ENCODE measurements around the gene KSR2. TPM values are rescaled to one million over a fixed set of nuclear protein-coding genes. Genes with fewer than 3 reads are reported as not detected.

Gene KSR2
- total RNA-seq, 1 donor from 2014 or later = 0.30 TPM

- Histone ChIP-seq H2AFZ (replicated peaks) (no peak overlapping the region), H3F3A (ENCODE audit: low read depth) (no peaks in the 10 kb centered on the region), H3K79me2 (ENCODE audit: low read depth) (no peaks in the 10 kb centered on the region), H3K9me3 (ENCODE audit: low read depth) (no peaks in the 10 kb centered on the region), H3K27me3 (no peaks in the 10 kb centered on the region), H3K4me1 (no peaks in the 10 kb centered on the region), H3K4me2 (no peak overlapping the region), H3K36me3 (no peaks in the 10 kb centered on the region), H3K4me3 (no peak overlapping the region), H3K9ac (no peak overlapping the region), H4K20me1 (ENCODE audit: low read depth) (no peaks in the 10 kb centered on the region), H3K27ac (no peak overlapping the region)
- no peak for DNase-seq (ENCODE audit: low spot score)
- Mint-ChIP-seq H3K36me3 (no peaks in the 10 kb centered on the region), H3K4me3 (no peak overlapping the region), H3K4me1 (peaks cover 15% of the 10 kb centered on the region), H3K27ac (no peak overlapping the region), H3K9me3 (no peaks in the 10 kb centered on the region), H3K27me3 (ENCODE audit: insufficient read depth, low read depth) (peaks cover 4% of the 10 kb centered on the region)
- TF ChIP-seq EZH2phosphoT487 (IDR thresholded peaks at IDR 0.05) (no peak), EZH2 (IDR thresholded peaks at IDR 0.05) (no peak), CTCF (IDR thresholded peaks at IDR 0.05) (no peak)
Measured at GRCh38 chr12:117469883-117470483, 498.8 kb downstream of the KSR2 start.

- no peak overlapping the region for H3K4me3 Mint-ChIP-seq
- Histone ChIP-seq H3K79me2 (ENCODE audit: low read depth) (no peaks in the 10 kb centered on the region), H3K36me3 (no peaks in the 10 kb centered on the region), H3K9me3 (ENCODE audit: low read depth) (no peaks in the 10 kb centered on the region), H3K27ac (no peak overlapping the region), H3F3A (ENCODE audit: low read depth) (no peaks in the 10 kb centered on the region), H3K9ac (no peak overlapping the region), H3K4me1 (no peaks in the 10 kb centered on the region), H3K4me3 (no peak overlapping the region), H3K4me2 (no peak overlapping the region), H2AFZ (replicated peaks) (no peak overlapping the region), H4K20me1 (ENCODE audit: low read depth) (no peaks in the 10 kb centered on the region), H3K27me3 (no peaks in the 10 kb centered on the region)
- peaks cover 2% of the 10 kb centered on the region for H3K36me3 Mint-ChIP-seq
- no peak for TF ChIP-seq EZH2phosphoT487 (IDR thresholded peaks at IDR 0.05)
- TF ChIP-seq CTCF (IDR thresholded peaks at IDR 0.05) = no peak
- peaks cover 14% of the 10 kb centered on the region for H3K4me1 Mint-ChIP-seq
- peaks cover 4% of the 10 kb centered on the region for H3K27me3 Mint-ChIP-seq (ENCODE audit: insufficient read depth, low read depth)
- no peak overlapping the region for H3K27ac Mint-ChIP-seq
- DNase-seq (ENCODE audit: low spot score) = no peak
- H3K9me3 Mint-ChIP-seq = no peaks in the 10 kb centered on the region
Measured at GRCh38 chr12:117468016-117468415, 500.8 kb downstream of the KSR2 start.

- no peaks in the 10 kb centered on the region for H3K4me1 ChIP-seq
- peaks cover 2% of the 10 kb centered on the region for H3K36me3 Mint-ChIP-seq
- peaks cover 4% of the 10 kb centered on the region for H3K27me3 Mint-ChIP-seq (ENCODE audit: insufficient read depth, low read depth)
- TF ChIP-seq EZH2phosphoT487 (IDR thresholded peaks at IDR 0.05) = no peak
- H3K4me2 ChIP-seq = no peak overlapping the region
- H2AFZ ChIP-seq (replicated peaks) = no peak overlapping the region
- H3F3A ChIP-seq (ENCODE audit: low read depth) = no peaks in the 10 kb centered on the region
- no peaks in the 10 kb centered on the region for H3K79me2 ChIP-seq (ENCODE audit: low read depth)
- peaks cover 11% of the 10 kb centered on the region for H3K4me1 Mint-ChIP-seq
- no peak overlapping the region for H3K9ac ChIP-seq
- peaks cover 1% of the 10 kb centered on the region for H3K9me3 Mint-ChIP-seq
- no peaks in the 10 kb centered on the region for H3K9me3 ChIP-seq (ENCODE audit: low read depth)
- no peak overlapping the region for H3K27ac Mint-ChIP-seq
- H3K4me3 ChIP-seq = no peak overlapping the region
- no peak for DNase-seq (ENCODE audit: low spot score)
- no peak overlapping the region for H3K27ac ChIP-seq
- H4K20me1 ChIP-seq (ENCODE audit: low read depth) = no peaks in the 10 kb centered on the region
- no peaks in the 10 kb centered on the region for H3K27me3 ChIP-seq
- H3K36me3 ChIP-seq = no peaks in the 10 kb centered on the region
- no peak overlapping the region for H3K4me3 Mint-ChIP-seq
Measured at GRCh38 chr12:117467588-117467987, 501.2 kb downstream of the KSR2 start.

GRCh38 chr12:117466677-117467362, 502.0 kb downstream of the KSR2 start:
- no peak for DNase-seq (ENCODE audit: low spot score)
- Mint-ChIP-seq H3K27ac (no peak overlapping the region), H3K36me3 (peaks cover 2% of the 10 kb centered on the region), H3K4me3 (no peak overlapping the region), H3K4me1 (peaks cover 11% of the 10 kb centered on the region), H3K9me3 (peaks cover 5% of the 10 kb centered on the region), H3K27me3 (ENCODE audit: insufficient read depth, low read depth) (peaks cover 4% of the 10 kb centered on the region)
- H3K27me3 ChIP-seq = no peaks in the 10 kb centered on the region
- no peak overlapping the region for H2AFZ ChIP-seq (replicated peaks)
- H3K27ac ChIP-seq = no peak overlapping the region
- H3K9me3 ChIP-seq (ENCODE audit: low read depth) = no peaks in the 10 kb centered on the region
- TF ChIP-seq EZH2phosphoT487 (IDR thresholded peaks at IDR 0.05) (no peak), CTCF (IDR thresholded peaks at IDR 0.05) (no peak), EZH2 (IDR thresholded peaks at IDR 0.05) (no peak)
- H3F3A ChIP-seq (ENCODE audit: low read depth) = no peaks in the 10 kb centered on the region
- H3K79me2 ChIP-seq (ENCODE audit: low read depth) = no peaks in the 10 kb centered on the region
- no peak overlapping the region for H3K4me3 ChIP-seq
- no peaks in the 10 kb centered on the region for H4K20me1 ChIP-seq (ENCODE audit: low read depth)
- H3K4me2 ChIP-seq = no peak overlapping the region
- H3K4me1 ChIP-seq = no peaks in the 10 kb centered on the region
- no peak overlapping the region for H3K9ac ChIP-seq
- H3K36me3 ChIP-seq = no peaks in the 10 kb centered on the region
